ENCODE results near the gene MTFMT. TPM values are rescaled to one million over a fixed set of nuclear protein-coding genes. Genes with fewer than 3 reads are reported as not detected.

Gene MTFMT
- total RNA-seq, 4 donors from 2014 or later = 21.1 to 36.9 (median 29.4) TPM

DNA sequence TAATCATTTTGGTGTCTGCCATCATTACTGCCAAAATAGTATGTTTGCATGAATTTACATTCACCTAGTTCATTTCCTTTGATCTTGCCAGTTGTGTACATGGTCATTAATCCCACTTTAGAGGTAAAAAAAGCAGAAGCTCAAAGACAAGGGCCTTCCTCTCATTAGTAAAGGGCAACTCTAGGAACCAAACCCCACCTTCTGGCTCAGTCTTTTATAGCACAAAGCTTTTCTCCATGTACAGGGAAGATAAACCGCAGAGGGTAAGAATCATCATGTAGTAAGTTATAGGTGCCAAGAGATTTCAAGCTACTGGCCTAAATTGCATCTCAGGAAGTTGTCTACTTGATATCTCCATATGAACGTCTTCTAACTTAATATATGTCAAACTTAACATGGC is 20.5 kb downstream of the MTFMT start:
- H3K9me3 ChIP-seq = peaks cover 0 to 9% (median 0%) of the 10 kb centered on the region in 3 donors
- 44 to 58% methylated on average over 2 of the region's 2 CpGs for WGBS, 2 donors (ENCODE audit: low coverage in 1 of 2)
- no peak overlapping the region for H3K27ac ChIP-seq
- no peaks in the 10 kb centered on the region for H3K27me3 ChIP-seq
- no peak overlapping the region for H3K4me3 ChIP-seq
- H3K4me1 ChIP-seq = no peaks in the 10 kb centered on the region
- ATAC-seq = no peak
- peaks cover 0 to 79% of the 10 kb centered on the region in 2 donors for H3K36me3 ChIP-seq
- no peak for TF ChIP-seq EP300 (IDR thresholded peaks at IDR 0.05)
- TF ChIP-seq POLR2A (IDR thresholded peaks at IDR 0.05) = no peak
- no peak for TF ChIP-seq POLR2AphosphoS5 (IDR thresholded peaks at IDR 0.05)
- TF ChIP-seq, protein P1, sequence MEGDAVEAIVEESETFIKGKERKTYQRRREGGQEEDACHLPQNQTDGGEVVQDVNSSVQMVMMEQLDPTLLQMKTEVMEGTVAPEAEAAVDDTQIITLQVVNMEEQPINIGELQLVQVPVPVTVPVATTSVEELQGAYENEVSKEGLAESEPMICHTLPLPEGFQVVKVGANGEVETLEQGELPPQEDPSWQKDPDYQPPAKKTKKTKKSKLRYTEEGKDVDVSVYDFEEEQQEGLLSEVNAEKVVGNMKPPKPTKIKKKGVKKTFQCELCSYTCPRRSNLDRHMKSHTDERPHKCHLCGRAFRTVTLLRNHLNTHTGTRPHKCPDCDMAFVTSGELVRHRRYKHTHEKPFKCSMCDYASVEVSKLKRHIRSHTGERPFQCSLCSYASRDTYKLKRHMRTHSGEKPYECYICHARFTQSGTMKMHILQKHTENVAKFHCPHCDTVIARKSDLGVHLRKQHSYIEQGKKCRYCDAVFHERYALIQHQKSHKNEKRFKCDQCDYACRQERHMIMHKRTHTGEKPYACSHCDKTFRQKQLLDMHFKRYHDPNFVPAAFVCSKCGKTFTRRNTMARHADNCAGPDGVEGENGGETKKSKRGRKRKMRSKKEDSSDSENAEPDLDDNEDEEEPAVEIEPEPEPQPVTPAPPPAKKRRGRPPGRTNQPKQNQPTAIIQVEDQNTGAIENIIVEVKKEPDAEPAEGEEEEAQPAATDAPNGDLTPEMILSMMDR (IDR thresholded peaks at IDR 0.05) = no peak

DNA sequence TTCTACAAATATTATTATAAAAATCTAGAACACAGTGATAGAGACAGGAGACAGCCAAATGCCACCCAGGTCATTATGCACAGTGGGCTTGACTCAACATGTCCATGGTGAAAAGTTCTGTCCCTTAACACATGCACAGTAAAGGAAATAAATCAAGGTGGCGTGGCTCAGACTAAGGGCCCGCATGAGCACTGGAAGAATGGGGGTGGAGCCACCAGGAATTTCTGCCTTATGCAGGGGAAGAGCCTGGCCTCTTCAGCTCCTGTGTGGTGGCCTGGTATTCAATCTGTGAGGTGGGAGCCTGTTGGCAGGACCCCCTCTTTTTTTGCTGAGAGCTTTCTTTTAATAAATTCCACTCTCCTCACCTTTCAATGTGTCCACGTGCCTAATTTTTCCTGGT is 22.6 kb downstream of the MTFMT start:
- H3K4me3 ChIP-seq = no peak overlapping the region
- peaks cover 0 to 79% of the 10 kb centered on the region in 2 donors for H3K36me3 ChIP-seq
- H3K9me3 ChIP-seq = no peaks in the 10 kb centered on the region
- ATAC-seq = no peak
- WGBS, 2 donors (ENCODE audit: low coverage in 1 of 2) = 83 to 100% methylated on average over 1 to 2 of the region's 3 CpGs
- no peaks in the 10 kb centered on the region for H3K27me3 ChIP-seq
- no peaks in the 10 kb centered on the region for H3K4me1 ChIP-seq
- no peak overlapping the region for H3K27ac ChIP-seq
- TF ChIP-seq POLR2A (IDR thresholded peaks at IDR 0.05) (no peak), POLR2AphosphoS5 (IDR thresholded peaks at IDR 0.05) (no peak), EP300 (IDR thresholded peaks at IDR 0.05) (no peak)
- TF ChIP-seq, protein P1 (IDR thresholded peaks at IDR 0.05) = no peak

DNA sequence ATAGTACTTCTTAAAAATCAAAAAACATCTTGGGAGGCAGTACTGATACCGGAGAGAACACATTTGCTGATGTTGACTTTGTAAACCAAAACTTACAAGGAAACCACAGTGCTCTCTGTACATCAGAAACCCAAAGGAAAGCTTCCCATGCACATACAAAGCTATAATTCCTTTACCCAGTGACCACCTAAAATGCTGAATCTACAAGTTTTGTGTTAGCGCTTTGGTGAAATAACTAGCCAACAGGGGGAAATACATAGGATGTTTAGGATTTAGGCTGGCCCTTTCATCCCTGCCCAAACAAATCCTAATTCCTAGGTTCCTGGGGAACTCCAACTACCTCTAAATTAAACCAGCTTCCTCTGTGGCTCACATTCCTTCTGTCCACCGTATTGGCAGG is 24.4 kb downstream of the MTFMT start:
- H3K4me3 ChIP-seq = no peak overlapping the region
- H3K4me1 ChIP-seq = no peaks in the 10 kb centered on the region
- H3K27ac ChIP-seq = no peak overlapping the region
- WGBS, 2 donors (ENCODE audit: low coverage in 1 of 2) = 83 to 86% methylated on average over 2 to 3 of the region's 3 CpGs
- peaks cover 0 to 72% of the 10 kb centered on the region in 2 donors for H3K36me3 ChIP-seq
- H3K9me3 ChIP-seq = no peaks in the 10 kb centered on the region
- H3K27me3 ChIP-seq = no peaks in the 10 kb centered on the region
- ATAC-seq = no peak
- TF ChIP-seq EP300 (IDR thresholded peaks at IDR 0.05) = no peak
- TF ChIP-seq POLR2A (IDR thresholded peaks at IDR 0.05) = no peak
- TF ChIP-seq, protein P1 (IDR thresholded peaks at IDR 0.05) = no peak
- no peak for TF ChIP-seq POLR2AphosphoS5 (IDR thresholded peaks at IDR 0.05)

DNA sequence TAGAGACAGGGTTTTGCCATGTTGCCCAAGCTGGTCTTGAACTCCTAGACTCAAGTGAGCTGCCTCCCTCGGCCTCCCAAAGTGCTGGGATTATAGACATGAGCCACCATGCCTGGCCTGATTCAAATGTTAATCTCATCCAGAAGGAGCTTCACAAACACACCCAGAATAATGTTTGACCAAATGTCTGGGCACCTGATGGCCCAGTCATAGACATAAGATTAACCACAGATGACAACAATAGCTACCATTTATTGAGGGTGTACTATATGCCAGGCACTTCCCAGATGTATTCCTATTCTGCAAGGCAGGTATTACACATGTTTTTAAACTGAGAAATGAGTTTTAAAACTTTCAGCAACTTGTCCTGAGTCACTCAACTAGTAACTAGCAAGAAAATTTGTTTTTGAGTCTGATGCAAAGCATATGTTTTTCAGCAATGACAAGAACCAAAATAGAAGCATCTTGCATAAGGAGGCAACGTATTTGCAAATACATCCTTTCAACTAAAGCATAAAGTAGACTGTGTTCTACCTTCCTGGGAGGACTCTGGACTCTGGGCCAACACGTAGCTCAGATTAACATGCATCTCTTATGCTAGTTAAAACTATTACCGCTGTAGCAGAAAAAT is 31.6 kb downstream of the MTFMT start:
- Histone ChIP-seq H3K4me1 (no peaks in the 10 kb centered on the region), H3K27me3 (no peaks in the 10 kb centered on the region), H3K9me3 (no peaks in the 10 kb centered on the region), H3K27ac (no peak overlapping the region), H3K4me3 (no peak overlapping the region), H3K36me3 (peaks cover 0 to 21% of the 10 kb centered on the region in 2 donors)
- ATAC-seq = no peak
- TF ChIP-seq POLR2A (IDR thresholded peaks at IDR 0.05) (no peak), POLR2AphosphoS5 (IDR thresholded peaks at IDR 0.05) (no peak), EP300 (IDR thresholded peaks at IDR 0.05) (no peak)
- TF ChIP-seq, protein P1 (IDR thresholded peaks at IDR 0.05) = no peak
- 75 to 85% methylated on average over 3 of the region's 4 CpGs for WGBS, 2 donors (ENCODE audit: low coverage in 1 of 2)

DNA sequence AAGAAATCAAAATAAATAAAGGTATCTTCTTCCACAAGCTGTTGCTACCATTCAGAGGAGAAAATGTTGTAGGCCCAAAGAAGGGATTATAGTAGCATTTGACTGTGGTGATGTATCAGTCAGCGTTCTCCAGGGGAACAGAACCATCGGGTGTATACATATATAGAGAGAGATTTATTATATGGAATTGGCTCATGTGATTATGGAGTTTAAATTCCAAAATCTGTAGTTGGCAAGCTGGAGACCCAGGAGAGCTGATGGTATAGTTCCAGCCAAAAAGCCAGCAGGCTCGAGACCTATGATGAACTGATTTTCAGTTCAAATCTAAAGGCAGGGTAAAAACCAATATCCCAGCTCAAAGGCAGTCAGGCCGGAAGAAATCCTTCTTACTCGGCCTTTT is 32.4 kb downstream of the MTFMT start:
- Histone ChIP-seq H3K27ac (no peak overlapping the region), H3K4me1 (no peaks in the 10 kb centered on the region), H3K27me3 (no peaks in the 10 kb centered on the region), H3K4me3 (no peak overlapping the region), H3K9me3 (no peaks in the 10 kb centered on the region), H3K36me3 (peaks cover 0 to 13% of the 10 kb centered on the region in 2 donors)
- no peak for ATAC-seq
- WGBS, 2 donors (ENCODE audit: low coverage in 1 of 2) = 57 to 73% methylated on average over 4 to 5 of the region's 5 CpGs
- TF ChIP-seq EP300 (IDR thresholded peaks at IDR 0.05) (no peak), POLR2AphosphoS5 (IDR thresholded peaks at IDR 0.05) (no peak), POLR2A (IDR thresholded peaks at IDR 0.05) (no peak)
- TF ChIP-seq, protein P1 (IDR thresholded peaks at IDR 0.05) = no peak
